IMR-90 (cell line): ENCODE measurements around the gene MAP4K1.
"Not testable (repeated sequence)": the region's sequence is repeated elsewhere in the genome, so short reads cannot be mapped to it uniquely, and the experiment has no call there.

ENCODE experiments used
- BHLHE40 ChIP-seq: fragments of 150-350 bp; IDR thresholded peaks from 2 replicates; pipeline ENCODE4 v1.6.1; 2016; ENCODE audit warnings: mild to moderate bottlenecking, low read depth, low read length
- CEBPB ChIP-seq: IDR thresholded peaks from 2 replicates; pipeline ENCODE4 v1.6.1; 2012; ENCODE audit warnings: low read depth, low read length, improper control_type of control experiment
- MAFK ChIP-seq: IDR thresholded peaks from 2 replicates; pipeline ENCODE4 v1.6.1; 2012; ENCODE audit warnings: low read depth, low read length, improper control_type of control experiment
- MAZ ChIP-seq: IDR thresholded peaks from 2 replicates; pipeline ENCODE4 v1.6.1; 2012; ENCODE audit warnings: low read depth, mild to moderate bottlenecking, low read length, improper control_type of control experiment, moderate library complexity, borderline replicate concordance
- MXI1 ChIP-seq: IDR thresholded peaks from 2 replicates; pipeline ENCODE4 v1.6.1; 2012; ENCODE audit warnings: low read depth, mild to moderate bottlenecking, low read length, moderate library complexity, borderline replicate concordance
- POLR2A ChIP-seq: IDR thresholded peaks from 2 replicates; pipeline ENCODE4 v1.6.1; 2012; ENCODE audit warnings: mild to moderate bottlenecking, low read depth, low read length
- RAD21 ChIP-seq: IDR thresholded peaks from 2 replicates; pipeline ENCODE4 v1.6.1; 2012; ENCODE audit warnings: low read length, improper control_type of control experiment
- RFX5 ChIP-seq: IDR thresholded peaks from 2 replicates; pipeline ENCODE4 v1.8.0; 2012; ENCODE audit warnings: low read depth, mild to moderate bottlenecking, low read length, moderate library complexity
- SMC3 ChIP-seq: fragments of 150-350 bp; IDR thresholded peaks from 2 replicates; pipeline ENCODE4 v1.6.1; 2016; ENCODE audit warnings: low read depth, mild to moderate bottlenecking, antibody characterized with exemption, low read length, moderate library complexity
- USF2 ChIP-seq: fragments of 150-350 bp; IDR thresholded peaks from 2 replicates; pipeline ENCODE4 v1.6.1; 2017; ENCODE audit warnings: mild to moderate bottlenecking, antibody characterized with exemption, low read length, low read depth
- TF ChIP-seq, protein P1 (sequence below): conservative IDR thresholded peaks from 2 replicates; pipeline ENCODE4 v1.5.1; 2012; ENCODE audit warnings: mild to moderate bottlenecking, low read depth, low read length, improper control_type of control experiment

DNA sequence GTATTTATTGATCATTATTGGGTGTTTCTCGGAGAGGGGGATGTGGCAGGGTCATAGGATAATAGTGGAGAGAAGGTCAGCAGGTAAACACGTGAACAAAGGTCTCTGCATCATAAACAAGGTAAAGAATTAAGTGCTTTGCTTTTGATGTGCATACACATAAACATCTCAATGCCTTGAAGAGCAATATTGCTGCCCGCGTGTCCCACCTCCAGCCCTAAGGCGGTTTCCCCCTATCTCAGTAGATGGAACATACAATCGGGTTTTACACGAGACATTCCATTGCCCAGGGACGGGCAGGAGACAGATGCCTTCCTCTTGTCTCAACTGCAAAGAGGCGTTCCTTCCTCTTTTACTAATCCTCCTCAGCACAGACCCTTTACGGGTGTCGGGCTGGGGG lies 13.5 kb upstream of the MAP4K1 start:
- not testable (repeated sequence) for TF ChIP-seq POLR2A, SMC3, USF2, MXI1, RAD21, RFX5, CEBPB, BHLHE40, MAFK, MAZ
- TF ChIP-seq, protein P1, sequence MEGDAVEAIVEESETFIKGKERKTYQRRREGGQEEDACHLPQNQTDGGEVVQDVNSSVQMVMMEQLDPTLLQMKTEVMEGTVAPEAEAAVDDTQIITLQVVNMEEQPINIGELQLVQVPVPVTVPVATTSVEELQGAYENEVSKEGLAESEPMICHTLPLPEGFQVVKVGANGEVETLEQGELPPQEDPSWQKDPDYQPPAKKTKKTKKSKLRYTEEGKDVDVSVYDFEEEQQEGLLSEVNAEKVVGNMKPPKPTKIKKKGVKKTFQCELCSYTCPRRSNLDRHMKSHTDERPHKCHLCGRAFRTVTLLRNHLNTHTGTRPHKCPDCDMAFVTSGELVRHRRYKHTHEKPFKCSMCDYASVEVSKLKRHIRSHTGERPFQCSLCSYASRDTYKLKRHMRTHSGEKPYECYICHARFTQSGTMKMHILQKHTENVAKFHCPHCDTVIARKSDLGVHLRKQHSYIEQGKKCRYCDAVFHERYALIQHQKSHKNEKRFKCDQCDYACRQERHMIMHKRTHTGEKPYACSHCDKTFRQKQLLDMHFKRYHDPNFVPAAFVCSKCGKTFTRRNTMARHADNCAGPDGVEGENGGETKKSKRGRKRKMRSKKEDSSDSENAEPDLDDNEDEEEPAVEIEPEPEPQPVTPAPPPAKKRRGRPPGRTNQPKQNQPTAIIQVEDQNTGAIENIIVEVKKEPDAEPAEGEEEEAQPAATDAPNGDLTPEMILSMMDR: not testable (repeated sequence)
